ENCODE data around the gene MR1. TPM values are rescaled to one million over a fixed set of nuclear protein-coding genes. Genes with fewer than 3 reads are reported as not detected.

MR1 gene
- total and polyA plus RNA-seq, 2 of the 13 experiments (the other 11 are each of a cell fraction or from before 2014, with no cell fraction given), result 7.7 to 10.4 TPM

DNA sequence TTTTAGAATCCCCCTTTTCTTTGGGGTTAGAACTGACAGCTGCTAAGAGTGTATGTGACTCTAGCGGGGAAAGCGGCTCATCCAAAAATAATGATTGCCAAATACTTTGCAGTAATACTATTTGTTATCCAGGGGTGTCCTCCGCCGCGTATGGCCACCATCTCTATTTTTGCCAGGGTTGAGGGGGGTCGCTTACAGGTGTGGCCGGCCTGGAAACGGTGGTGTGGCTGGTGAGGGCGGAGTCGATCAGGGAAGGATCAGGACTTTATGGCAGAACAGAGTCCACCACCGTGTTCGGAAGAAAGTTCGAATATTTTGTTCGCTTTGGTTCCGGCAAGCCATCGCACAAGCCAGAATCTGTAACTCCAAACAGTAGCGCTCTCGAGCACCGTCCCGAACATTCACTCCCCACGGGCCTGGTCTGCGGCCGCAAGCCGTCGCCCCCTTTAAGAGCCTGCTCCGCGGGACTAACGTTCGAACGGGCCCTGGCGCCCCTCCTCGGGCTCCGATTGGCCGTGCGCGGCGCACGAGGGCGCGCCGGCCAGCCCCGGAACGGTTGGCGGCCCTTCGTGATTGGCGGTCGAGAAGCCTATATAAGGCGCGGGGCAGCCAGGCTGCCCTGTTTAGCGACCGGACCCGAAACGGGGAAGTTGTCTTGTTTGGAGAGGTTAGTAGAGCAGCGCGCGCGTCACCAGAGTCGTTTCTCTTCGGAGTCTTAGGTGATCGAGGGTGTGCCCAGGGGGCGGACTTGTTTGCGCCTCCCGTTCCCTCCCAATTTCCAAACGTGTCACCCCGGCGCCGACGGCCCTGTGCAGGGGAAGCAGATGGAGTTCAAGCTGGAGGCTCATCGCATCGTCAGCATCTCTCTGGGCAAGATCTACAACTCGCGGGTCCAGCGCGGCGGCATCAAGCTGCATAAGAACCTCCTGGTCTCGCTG, 54.6 kb downstream of the MR1 start, which contains the start of gene IER5 (continued):
- peak; percentile 60; the same call in 1 of the 2 replicates for TF ChIP-seq SPEN (CRISPR knock-in tag; IDR thresholded peaks at IDR 0.05; ENCODE audit: low read depth)
- no peak for TF ChIP-seq KDM1A (CRISPR knock-in tag; IDR thresholded peaks at IDR 0.05)
- TF ChIP-seq TEAD3 (CRISPR knock-in tag; optimal IDR thresholded peaks at IDR 0.05; ENCODE audit: borderline replicate concordance), result no peak
- TF ChIP-seq FLYWCH1 (CRISPR knock-in tag; IDR thresholded peaks at IDR 0.05), result 0 out of 2 replicates have a peak, but pooled peaks have one; percentile 76
- peak; percentile 27; the same call in 1 of the 2 replicates for TF ChIP-seq ZNF253 (CRISPR knock-in tag; IDR thresholded peaks at IDR 0.05; ENCODE audit: borderline replicate concordance)
- peak; percentile 80 for TF ChIP-seq ZNF547 (CRISPR knock-in tag; IDR thresholded peaks at IDR 0.05)
- TF ChIP-seq ZNF34 (CRISPR knock-in tag; IDR thresholded peaks at IDR 0.05; ENCODE audit: borderline replicate concordance), result no peak
- peak; percentile 61; the same call in 1 of the 2 replicates for TF ChIP-seq ZNF580 (CRISPR knock-in tag; IDR thresholded peaks at IDR 0.05; ENCODE audit: borderline replicate concordance, low read depth)
- no peak for TF ChIP-seq SMAD1 (CRISPR knock-in tag; IDR thresholded peaks at IDR 0.05; ENCODE audit: borderline replicate concordance, low read depth)
- 0 out of 2 replicates have a peak, but pooled peaks have one; percentile 20 for TF ChIP-seq ZNF614 (CRISPR knock-in tag; IDR thresholded peaks at IDR 0.05; ENCODE audit: borderline replicate concordance)
- TF ChIP-seq THAP9 (CRISPR knock-in tag; IDR thresholded peaks at IDR 0.05; ENCODE audit: borderline replicate concordance), result peak; percentile 38; the same call in 1 of the 2 replicates
- TF ChIP-seq EHMT2 (IDR thresholded peaks at IDR 0.05; ENCODE audit: borderline replicate concordance, low read depth, low read length), result no peak
- no peak for TF ChIP-seq ZNF839 (CRISPR knock-in tag; IDR thresholded peaks at IDR 0.05; ENCODE audit: borderline replicate concordance)
- peak; percentile 58; the same call in 1 of the 2 replicates for TF ChIP-seq TARDBP (CRISPR knock-in tag; IDR thresholded peaks at IDR 0.05)
- TF ChIP-seq, protein P1, sequence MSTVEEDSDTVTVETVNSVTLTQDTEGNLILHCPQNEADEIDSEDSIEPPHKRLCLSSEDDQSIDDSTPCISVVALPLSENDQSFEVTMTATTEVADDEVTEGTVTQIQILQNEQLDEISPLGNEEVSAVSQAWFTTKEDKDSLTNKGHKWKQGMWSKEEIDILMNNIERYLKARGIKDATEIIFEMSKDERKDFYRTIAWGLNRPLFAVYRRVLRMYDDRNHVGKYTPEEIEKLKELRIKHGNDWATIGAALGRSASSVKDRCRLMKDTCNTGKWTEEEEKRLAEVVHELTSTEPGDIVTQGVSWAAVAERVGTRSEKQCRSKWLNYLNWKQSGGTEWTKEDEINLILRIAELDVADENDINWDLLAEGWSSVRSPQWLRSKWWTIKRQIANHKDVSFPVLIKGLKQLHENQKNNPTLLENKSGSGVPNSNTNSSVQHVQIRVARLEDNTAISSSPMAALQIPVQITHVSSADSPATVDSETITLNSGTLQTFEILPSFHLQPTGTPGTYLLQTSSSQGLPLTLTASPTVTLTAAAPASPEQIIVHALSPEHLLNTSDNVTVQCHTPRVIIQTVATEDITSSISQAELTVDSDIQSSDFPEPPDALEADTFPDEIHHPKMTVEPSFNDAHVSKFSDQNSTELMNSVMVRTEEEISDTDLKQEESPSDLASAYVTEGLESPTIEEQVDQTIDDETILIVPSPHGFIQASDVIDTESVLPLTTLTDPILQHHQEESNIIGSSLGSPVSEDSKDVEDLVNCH (CRISPR knock-in tag; IDR thresholded peaks at IDR 0.05), result no peak
- no peak for TF ChIP-seq ZNF3 (CRISPR knock-in tag; IDR thresholded peaks at IDR 0.05)
- TF ChIP-seq KLF13 (CRISPR knock-in tag; IDR thresholded peaks at IDR 0.05), result no peak
- TF ChIP-seq, protein P2, sequence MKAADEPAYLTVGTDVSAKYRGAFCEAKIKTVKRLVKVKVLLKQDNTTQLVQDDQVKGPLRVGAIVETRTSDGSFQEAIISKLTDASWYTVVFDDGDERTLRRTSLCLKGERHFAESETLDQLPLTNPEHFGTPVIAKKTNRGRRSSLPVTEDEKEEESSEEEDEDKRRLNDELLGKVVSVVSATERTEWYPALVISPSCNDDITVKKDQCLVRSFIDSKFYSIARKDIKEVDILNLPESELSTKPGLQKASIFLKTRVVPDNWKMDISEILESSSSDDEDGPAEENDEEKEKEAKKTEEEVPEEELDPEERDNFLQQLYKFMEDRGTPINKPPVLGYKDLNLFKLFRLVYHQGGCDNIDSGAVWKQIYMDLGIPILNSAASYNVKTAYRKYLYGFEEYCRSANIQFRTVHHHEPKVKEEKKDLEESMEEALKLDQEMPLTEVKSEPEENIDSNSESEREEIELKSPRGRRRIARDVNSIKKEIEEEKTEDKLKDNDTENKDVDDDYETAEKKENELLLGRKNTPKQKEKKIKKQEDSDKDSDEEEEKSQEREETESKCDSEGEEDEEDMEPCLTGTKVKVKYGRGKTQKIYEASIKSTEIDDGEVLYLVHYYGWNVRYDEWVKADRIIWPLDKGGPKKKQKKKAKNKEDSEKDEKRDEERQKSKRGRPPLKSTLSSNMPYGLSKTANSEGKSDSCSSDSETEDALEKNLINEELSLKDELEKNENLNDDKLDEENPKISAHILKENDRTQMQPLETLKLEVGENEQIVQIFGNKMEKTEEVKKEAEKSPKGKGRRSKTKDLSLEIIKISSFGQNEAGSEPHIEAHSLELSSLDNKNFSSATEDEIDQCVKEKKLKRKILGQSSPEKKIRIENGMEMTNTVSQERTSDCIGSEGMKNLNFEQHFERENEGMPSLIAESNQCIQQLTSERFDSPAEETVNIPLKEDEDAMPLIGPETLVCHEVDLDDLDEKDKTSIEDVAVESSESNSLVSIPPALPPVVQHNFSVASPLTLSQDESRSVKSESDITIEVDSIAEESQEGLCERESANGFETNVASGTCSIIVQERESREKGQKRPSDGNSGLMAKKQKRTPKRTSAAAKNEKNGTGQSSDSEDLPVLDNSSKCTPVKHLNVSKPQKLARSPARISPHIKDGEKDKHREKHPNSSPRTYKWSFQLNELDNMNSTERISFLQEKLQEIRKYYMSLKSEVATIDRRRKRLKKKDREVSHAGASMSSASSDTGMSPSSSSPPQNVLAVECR (CRISPR knock-in tag; IDR thresholded peaks at IDR 0.05; ENCODE audit: borderline replicate concordance), result peak; percentile 83; the same call in 1 of the 2 replicates
